ENCODE measurements around the gene PHYHD1.

GRCh38 chr9:128921881-128922763 lies 1.3 kb downstream of the PHYHD1 start:
- TF ChIP-seq CTCF (IDR thresholded peaks at IDR 0.05) (no peak), SIN3A (IDR thresholded peaks at IDR 0.05; ENCODE audit: borderline replicate concordance, insufficient read depth, low read depth, low read length) (no peak), TCF7L2 (IDR thresholded peaks at IDR 0.05; ENCODE audit: low read depth, low read length) (no peak), POLR2AphosphoS5 (IDR thresholded peaks at IDR 0.05; ENCODE audit: low read depth, low read length) (no peak)
